Endodermal cell (in vitro differentiated cells): ENCODE measurements around the gene EFNA3. TPM values are rescaled to one million over a fixed set of nuclear protein-coding genes. Genes with fewer than 3 reads are reported as not detected.

ENCODE experiments used
- DNase-seq: peaks from one replicate; pipeline ENCODE4 v3.0.0-alpha.2; 2017
- H3K27ac ChIP-seq: 2 replicates; pipeline ENCODE4 v1.5.1; 2013; ENCODE audit warnings: mild to moderate bottlenecking, low read depth, low read length, moderate library complexity
- H3K27me3 ChIP-seq: 2 replicates; pipeline ENCODE4 v1.6.1; 2013; ENCODE audit warnings: mild to moderate bottlenecking, low read length, moderate library complexity; ENCODE audit not compliant: insufficient read depth, control insufficient read depth, poor library complexity, severe bottlenecking
- H3K36me3 ChIP-seq: 2 replicates; pipeline ENCODE4 v1.7.0; 2013; ENCODE audit warnings: mild to moderate bottlenecking, low read length, moderate library complexity; ENCODE audit not compliant: control insufficient read depth, insufficient read depth
- H3K4me1 ChIP-seq: one replicate; pipeline ENCODE4 v1.7.0; 2013; ENCODE audit warnings: low read length; ENCODE audit not compliant: control insufficient read depth, insufficient read depth
- H3K4me3 ChIP-seq: 2 replicates; pipeline ENCODE4 v1.5.1; 2013; ENCODE audit warnings: mild to moderate bottlenecking, low read length, moderate library complexity
- H3K9ac ChIP-seq: 2 replicates; pipeline ENCODE4 v1.6.1; 2013; ENCODE audit warnings: mild to moderate bottlenecking, low read length, moderate library complexity; ENCODE audit not compliant: poor library complexity, severe bottlenecking; ENCODE audit errors: extremely low read depth
- H3K9me3 ChIP-seq: 2 replicates; pipeline ENCODE4 v1.6.1; 2013; ENCODE audit warnings: mild to moderate bottlenecking, low read length, moderate library complexity; ENCODE audit not compliant: control insufficient read depth
- H3K27ac Mint-ChIP-seq: 2 replicates; pipeline ENCODE4 v1.8.0; 2020; ENCODE audit warnings: mixed read lengths
- H3K27me3 Mint-ChIP-seq: 2 replicates; pipeline ENCODE4 v1.8.0; 2021; ENCODE audit warnings: mild to moderate bottlenecking, mixed read lengths; ENCODE audit not compliant: insufficient read depth
- H3K36me3 Mint-ChIP-seq: 2 replicates; pipeline ENCODE4 v1.8.0; 2020; ENCODE audit warnings: low read depth, mixed read lengths
- H3K4me1 Mint-ChIP-seq: 2 replicates; pipeline ENCODE4 v1.8.0; 2020; ENCODE audit warnings: mixed read lengths
- H3K4me3 Mint-ChIP-seq: 2 replicates; pipeline ENCODE4 v1.8.0; 2020; ENCODE audit warnings: mild to moderate bottlenecking, moderate library complexity, mixed read lengths
- H3K9me3 Mint-ChIP-seq: 2 replicates; pipeline ENCODE4 v1.8.0; 2020; ENCODE audit warnings: mild to moderate bottlenecking, mixed read lengths
- CTCF ChIP-seq: fragments of 200-600 bp; sonication (generic); conservative IDR thresholded peaks from 2 replicates; pipeline ENCODE4 v1.5.0; 2021; ENCODE audit warnings: antibody characterized with exemption, mild to moderate bottlenecking
- WGBS, 2 experiments: methylation state at CpG; one replicate each; pipeline versions ENCODE4 v1.1.5 to v1.1.7; 2013; ENCODE audit warnings: missing lambda C conversion rate in 2 of 2, mixed read lengths in 1 of 2; ENCODE audit not compliant: insufficient coverage in 1 of 2, insufficient read length in 1 of 2; 5-methylcytosine and 5-hydroxymethylcytosine counted together
- total RNA-seq, 2 donors: library from RNA; stranded (reverse); fragmentation: NEBNext Ultra II Directional in 1 of 2; extraction: Animal tissue kit (Norgen Biotek cat#: 25700) in 1 of 2; gene quantifications; 2 replicates in 1 of 2; 3 replicates in 1 of 2; pipeline ENCODE4 v1.2.1, GENCODE V29; 2021

Gene EFNA3
- total RNA-seq, 2 donors from 2014 or later: 3.1 to 6.0 TPM

- Histone ChIP-seq H3K36me3 (no peaks in the 10 kb centered on the region), H3K9me3 (no peaks in the 10 kb centered on the region), H3K27me3 (peaks cover 52% of the 10 kb centered on the region), H3K9ac (no peak overlapping the region), H3K4me3 (no peak overlapping the region), H3K4me1 (no peaks in the 10 kb centered on the region), H3K27ac (no peak overlapping the region)
- no peaks in the 10 kb centered on the region for H3K36me3 Mint-ChIP-seq
- no peak overlapping the region for H3K27ac Mint-ChIP-seq
- no peak overlapping the region for H3K4me3 Mint-ChIP-seq
- no peak for TF ChIP-seq CTCF
- peak; percentile 66 for DNase-seq
- peaks cover 82% of the 10 kb centered on the region for H3K27me3 Mint-ChIP-seq
- H3K9me3 Mint-ChIP-seq: no peaks in the 10 kb centered on the region
- WGBS, 2 experiments: 82% methylated on average over 3 of the region's 3 CpGs; no CpG with 5 or more reads in 1 of the 2 experiments
- peaks cover 30% of the 10 kb centered on the region for H3K4me1 Mint-ChIP-seq
Observed at GRCh38 chr1:155077346-155077745, 1.3 kb upstream of the EFNA3 start.

GRCh38 chr1:155077758-155078445 is 735 bp upstream of the EFNA3 start:
- TF ChIP-seq CTCF: no peak
- Histone ChIP-seq H3K9me3 (no peaks in the 10 kb centered on the region), H3K4me3 (peak overlapping the region; percentile 67), H3K9ac (no peak overlapping the region), H3K27me3 (peaks cover 52% of the 10 kb centered on the region), H3K27ac (no peak overlapping the region), H3K4me1 (no peaks in the 10 kb centered on the region), H3K36me3 (no peaks in the 10 kb centered on the region)
- Mint-ChIP-seq H3K9me3 (no peaks in the 10 kb centered on the region), H3K4me3 (peak overlapping the region; percentile 57), H3K27ac (no peak overlapping the region), H3K27me3 (peaks cover 82% of the 10 kb centered on the region), H3K4me1 (peaks cover 29% of the 10 kb centered on the region), H3K36me3 (no peaks in the 10 kb centered on the region)
- 75 to 100% methylated on average over 2 to 4 of the region's 4 CpGs for WGBS, 2 experiments
- peak; percentile 52 for DNase-seq

- no peak overlapping the region for H3K9ac ChIP-seq
- no peaks in the 10 kb centered on the region for H3K9me3 Mint-ChIP-seq
- WGBS, 2 experiments: 0 to 13% methylated on average over 6 to 10 of the region's 10 CpGs
- H3K27ac ChIP-seq: no peak overlapping the region
- H3K4me3 ChIP-seq: peak overlapping the region; percentile 68
- no peak for DNase-seq
- peaks cover 25% of the 10 kb centered on the region for H3K4me1 Mint-ChIP-seq
- peak overlapping the region; percentile 57 for H3K4me3 Mint-ChIP-seq
- H3K36me3 ChIP-seq: no peaks in the 10 kb centered on the region
- no peak for TF ChIP-seq CTCF
- peaks cover 84% of the 10 kb centered on the region for H3K27me3 Mint-ChIP-seq
- no peaks in the 10 kb centered on the region for H3K36me3 Mint-ChIP-seq
- H3K4me1 ChIP-seq: no peaks in the 10 kb centered on the region
- H3K9me3 ChIP-seq: no peaks in the 10 kb centered on the region
- no peak overlapping the region for H3K27ac Mint-ChIP-seq
- H3K27me3 ChIP-seq: peaks cover 54% of the 10 kb centered on the region
Observed at GRCh38 chr1:155079210-155079486, 511 bp downstream of the EFNA3 start.
